ENCODE measurements around the gene PLEKHS1. TPM values are rescaled to one million over a fixed set of nuclear protein-coding genes. Genes with fewer than 3 reads are reported as not detected.

Gene PLEKHS1
- not detected for total RNA-seq
- polyA plus RNA-seq = not detected
- long read RNA-seq, donor 1 = 0 reads
- long read RNA-seq, donor 2 = 0 reads
- long read RNA-seq, donor 3 = 0 reads

DNA sequence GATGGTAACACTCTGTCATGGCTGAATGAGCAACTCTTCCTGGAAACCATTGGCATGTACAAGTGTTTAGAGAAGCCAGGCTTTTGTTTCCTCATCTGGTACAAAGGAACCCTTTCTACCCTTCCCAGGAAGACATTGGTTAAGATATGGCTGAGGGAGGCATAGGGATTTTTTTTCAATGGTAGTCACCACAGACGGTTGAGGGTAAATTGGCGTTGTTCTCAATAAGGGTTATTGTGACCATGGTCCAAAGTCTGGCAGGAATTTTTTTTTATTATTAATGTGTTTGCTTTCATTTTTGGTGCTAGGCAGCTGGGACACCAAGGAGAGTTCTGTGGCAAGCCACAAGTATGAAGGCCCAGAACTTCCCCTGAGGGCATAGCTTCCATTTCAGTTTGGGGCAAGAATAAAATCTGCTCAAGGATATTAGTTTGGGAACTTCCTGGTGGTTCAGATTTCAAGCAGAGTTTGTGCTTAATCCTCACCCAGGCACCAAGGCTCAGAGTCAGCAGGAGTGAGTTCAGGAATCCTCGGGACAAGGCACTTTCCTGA lies at the start of gene PLEKHS1:
TSS of gene PLEKHS1 (plus strand) at position 502 of the 552 bp plus-strand sequence. CDS start 3,596 bp downstream, outside the sequence.
- no peak within 1 kb of the TSS for H3K4me3 ChIP-seq
- intact Hi-C loops (cut with DNase I) = no loop called here
- DNase-seq (no peak), ATAC-seq (no peak)
- H3K9me3 ChIP-seq = no peaks in the 10 kb centered on the region
- H3K27me3 ChIP-seq = peaks cover 0 to 13% (median 0%) of the 10 kb centered on the region in 9 donors
- H3K4me1 ChIP-seq = no peaks in the 10 kb centered on the region
- 84 to 95% (median 92%) methylated on average over 3 of the region's 3 CpGs for WGBS, 4 donors
- no peaks in the 10 kb centered on the region for H3K36me3 ChIP-seq
- TF ChIP-seq, protein P1, sequence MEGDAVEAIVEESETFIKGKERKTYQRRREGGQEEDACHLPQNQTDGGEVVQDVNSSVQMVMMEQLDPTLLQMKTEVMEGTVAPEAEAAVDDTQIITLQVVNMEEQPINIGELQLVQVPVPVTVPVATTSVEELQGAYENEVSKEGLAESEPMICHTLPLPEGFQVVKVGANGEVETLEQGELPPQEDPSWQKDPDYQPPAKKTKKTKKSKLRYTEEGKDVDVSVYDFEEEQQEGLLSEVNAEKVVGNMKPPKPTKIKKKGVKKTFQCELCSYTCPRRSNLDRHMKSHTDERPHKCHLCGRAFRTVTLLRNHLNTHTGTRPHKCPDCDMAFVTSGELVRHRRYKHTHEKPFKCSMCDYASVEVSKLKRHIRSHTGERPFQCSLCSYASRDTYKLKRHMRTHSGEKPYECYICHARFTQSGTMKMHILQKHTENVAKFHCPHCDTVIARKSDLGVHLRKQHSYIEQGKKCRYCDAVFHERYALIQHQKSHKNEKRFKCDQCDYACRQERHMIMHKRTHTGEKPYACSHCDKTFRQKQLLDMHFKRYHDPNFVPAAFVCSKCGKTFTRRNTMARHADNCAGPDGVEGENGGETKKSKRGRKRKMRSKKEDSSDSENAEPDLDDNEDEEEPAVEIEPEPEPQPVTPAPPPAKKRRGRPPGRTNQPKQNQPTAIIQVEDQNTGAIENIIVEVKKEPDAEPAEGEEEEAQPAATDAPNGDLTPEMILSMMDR (IDR thresholded peaks at IDR 0.05) = no peak
- no peak for TF ChIP-seq POLR2A (IDR thresholded peaks at IDR 0.05)
- H3K27ac ChIP-seq = no peak within 1 kb of the TSS

DNA sequence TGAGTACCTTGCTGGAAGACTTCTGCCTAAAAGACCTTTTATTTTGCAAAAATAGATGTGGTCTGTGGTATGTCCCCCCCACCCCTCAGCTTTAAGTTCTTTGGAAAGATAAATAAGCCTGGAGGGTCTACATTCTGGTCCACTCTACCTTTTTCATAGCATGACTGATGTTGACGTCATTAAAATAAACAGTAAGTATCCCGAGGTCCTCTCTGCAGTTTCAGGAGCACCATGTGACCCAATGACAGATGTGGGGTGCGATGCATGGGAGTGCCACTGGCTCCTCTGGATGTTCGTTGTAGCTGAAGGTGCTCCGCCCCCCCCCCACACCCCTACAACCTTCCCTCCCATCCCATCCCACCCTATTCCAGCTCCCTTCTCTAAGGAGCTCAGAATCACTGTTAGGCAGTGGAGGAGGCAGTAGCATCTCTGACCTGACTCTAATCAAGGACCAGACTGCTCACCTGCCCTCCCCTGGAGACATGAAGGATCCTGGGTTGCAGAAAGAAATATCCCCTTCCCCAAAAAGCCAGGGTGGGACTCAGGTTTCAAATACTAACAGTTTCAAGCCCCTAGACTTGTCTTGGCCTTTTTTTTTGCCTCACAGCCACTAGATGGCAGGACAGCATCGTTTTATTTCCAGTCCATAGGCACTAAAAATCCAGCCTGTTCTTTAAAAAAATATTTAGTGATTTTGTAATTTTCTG lies 46.7 kb upstream of the PLEKHS1 start:
- no peak for DNase-seq
- intact Hi-C loops (cut with DNase I) = loop anchor here in 9 of 10 donors (2.0 to 10.0 kb wide), 7 partner anchors 90 to 400 kb away; no protein-coding TSS in a partner anchor

DNA sequence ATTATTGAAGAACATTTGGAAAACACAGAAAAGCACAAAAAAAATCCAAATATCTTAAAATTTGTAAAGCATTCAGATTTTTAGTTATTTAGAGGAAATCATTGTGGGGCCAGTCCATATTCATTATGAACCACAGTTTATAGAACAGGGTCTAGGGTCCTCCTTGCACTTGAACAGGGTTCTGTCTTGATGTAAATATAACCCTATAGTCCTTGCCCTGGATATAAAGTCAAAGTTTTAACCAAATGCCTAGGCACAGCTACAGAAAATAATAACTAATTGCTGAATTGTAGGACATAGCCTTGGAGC lies 46.2 kb upstream of the PLEKHS1 start:
- TF ChIP-seq, protein P1 (IDR thresholded peaks at IDR 0.05) = peak in 2 of 12 donors; percentile 1 to 5
- no peak for TF ChIP-seq POLR2A (IDR thresholded peaks at IDR 0.05)
- no peak for ATAC-seq
- Histone ChIP-seq H3K4me3 (no peak overlapping the region), H3K36me3 (peaks cover 0 to 38% (median 15%) of the 10 kb centered on the region in 9 donors), H3K4me1 (peaks cover 0 to 26% (median 2%) of the 10 kb centered on the region in 12 donors), H3K27me3 (no peaks in the 10 kb centered on the region), H3K9me3 (no peaks in the 10 kb centered on the region), H3K27ac (no peak overlapping the region)
- DNase-seq = no peak
- intact Hi-C loops (cut with DNase I) = loop anchor here in 8 of 10 donors (2.0 to 10.0 kb wide), 7 partner anchors 90 to 400 kb away; no protein-coding TSS in a partner anchor

More for the DNA sequence above, 46.7 kb upstream of the PLEKHS1 start:
- H3K4me3 ChIP-seq = no peak overlapping the region
- TF ChIP-seq, protein P1 (IDR thresholded peaks at IDR 0.05) = peak; percentile 36 to 74 (median 58)
- TF ChIP-seq POLR2A (IDR thresholded peaks at IDR 0.05) = no peak
- peak in 1 of 4 donors; percentile 46 for ATAC-seq
- no peak overlapping the region for H3K27ac ChIP-seq
- H3K4me1 ChIP-seq = peaks cover 0 to 21% (median 0%) of the 10 kb centered on the region in 12 donors
- H3K9me3 ChIP-seq = no peaks in the 10 kb centered on the region
- H3K36me3 ChIP-seq = peaks cover 0 to 43% (median 18%) of the 10 kb centered on the region in 9 donors
- no peaks in the 10 kb centered on the region for H3K27me3 ChIP-seq
- WGBS, 4 donors = 52 to 69% (median 61%) methylated on average over 6 of the region's 6 CpGs

DNA sequence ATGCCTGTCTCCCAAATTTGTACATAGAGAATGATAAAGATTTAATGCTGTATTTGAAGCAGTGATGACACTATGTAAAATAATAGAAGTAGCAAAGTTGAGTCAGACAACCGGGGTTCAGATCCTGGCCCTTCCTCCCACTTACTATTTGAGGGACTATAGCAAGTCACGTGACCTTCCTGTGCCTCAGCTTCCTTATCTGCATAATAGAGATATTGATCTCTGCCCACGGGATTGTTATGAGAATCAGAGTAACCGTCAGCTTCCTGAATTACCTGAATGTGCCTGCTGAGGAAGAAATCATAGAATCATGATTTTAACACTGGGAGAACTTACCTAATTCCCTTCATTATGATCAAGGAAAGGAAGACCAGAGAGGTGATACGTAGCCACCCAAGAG lies 44.9 kb upstream of the PLEKHS1 start:
- ATAC-seq (no peak), DNase-seq (no peak)
- intact Hi-C loops (cut with DNase I) = loop anchor here in 6 of 10 donors (5.0 to 10.0 kb wide), 6 partner anchors 88 to 398 kb away; no protein-coding TSS in a partner anchor
- Histone ChIP-seq H3K4me1 (peaks cover 0 to 39% (median 7%) of the 10 kb centered on the region in 12 donors), H3K36me3 (peaks cover 0 to 38% (median 8%) of the 10 kb centered on the region in 9 donors), H3K9me3 (no peaks in the 10 kb centered on the region), H3K27ac (no peak overlapping the region), H3K27me3 (no peaks in the 10 kb centered on the region), H3K4me3 (no peak overlapping the region)
- WGBS, 4 donors = 65 to 77% (median 72%) methylated on average over 5 of the region's 5 CpGs
- no peak for TF ChIP-seq POLR2A (IDR thresholded peaks at IDR 0.05)
- TF ChIP-seq, protein P1 (IDR thresholded peaks at IDR 0.05) = no peak
